Uterus (tissue), 4 donors: ENCODE data around the gene MYO9A. TPM values are rescaled to one million over a fixed set of nuclear protein-coding genes. Genes with fewer than 3 reads are reported as not detected.

Source experiments
- DNase-seq, 2 donors: peaks; one replicate each; pipeline ENCODE4 v3.0.0-alpha.2; 2019 to 2020
- H3K27ac ChIP-seq, 2 donors: fragments of 200-600 bp; sonication (generic); 1 replicate in 1 of 2; 2 replicates in 1 of 2; pipeline ENCODE4 v1.5.1; 2016 to 2018
- H3K27me3 ChIP-seq, 2 donors: fragments of 200-600 bp; sonication (generic); one replicate each; pipeline ENCODE4 v1.5.1; 2018 to 2019; ENCODE audit warnings: control low read depth in 1 of 2
- H3K36me3 ChIP-seq, 2 donors: fragments of 200-600 bp; sonication (generic); one replicate each; pipeline ENCODE4 v1.5.1; 2019; ENCODE audit warnings: control low read depth in 1 of 2
- H3K4me1 ChIP-seq, 2 donors: fragments of 200-600 bp; sonication (generic); one replicate each; pipeline ENCODE4 v1.5.1; 2018 to 2019; ENCODE audit warnings: control low read depth in 1 of 2
- H3K4me3 ChIP-seq, 2 donors: fragments of 200-600 bp; sonication (generic); 1 replicate in 1 of 2; 2 replicates in 1 of 2; pipeline ENCODE4 v1.5.1; 2018 to 2019; ENCODE audit warnings: mild to moderate bottlenecking in 1 of 2
- H3K9me3 ChIP-seq, 2 donors: fragments of 200-600 bp; sonication (generic); one replicate each; pipeline ENCODE4 v1.5.1; 2019; ENCODE audit warnings: control low read depth in 1 of 2
- CTCF ChIP-seq, 4 experiments: fragments of 200-600 bp in 2 of 4; fragments of 450-650 bp in 2 of 4; sonication (generic) in 2 of 4; IDR thresholded peaks; one replicate each; pipeline ENCODE4 v1.5.1; 2016 to 2019; ENCODE audit warnings: antibody characterized with exemption in 4 of 4, mild to moderate bottlenecking in 2 of 4, moderate library complexity in 1 of 4
- POLR2A ChIP-seq, 2 donors: fragments of 450-650 bp; IDR thresholded peaks; one replicate each; pipeline ENCODE4 v1.6.1; 2016; ENCODE audit warnings: antibody characterized with exemption in 2 of 2, mild to moderate bottlenecking in 1 of 2, moderate library complexity in 1 of 2
- intact Hi-C: fragments of 100-400 bp; cut with DNase I; formaldehyde crosslinking; loops from one replicate; pipeline ENCODE4 v1.15.1; 2023; ENCODE audit warnings: low total_unique reads
- small RNA-seq: library from RNA; depleted of rRNA; stranded (forward); fragments of <200 nt; gene quantifications from one replicate; pipeline ENCODE3, GENCODE V24; 2016
- total RNA-seq, 4 donors: library from RNA; depleted of rRNA in 3 of 4; stranded (reverse); fragments of >200 nt in 3 of 4; gene quantifications; one replicate each; pipeline versions ENCODE4 v1.1.0 to v1.2.4, GENCODE V29; 2014 to 2023
- donor health status: DM: yes; HTN: yes; CAD: no.

Gene MYO9A
- total RNA-seq, 4 donors from 2014 or later = 45.6 to 141 (median 90.0) TPM

- TF ChIP-seq POLR2A (IDR thresholded peaks at IDR 0.05) (no peak), CTCF (IDR thresholded peaks at IDR 0.05) (no peak)
- Histone ChIP-seq H3K4me1 (no peaks in the 10 kb centered on the region), H3K27ac (no peak overlapping the region), H3K9me3 (no peaks in the 10 kb centered on the region), H3K27me3 (no peaks in the 10 kb centered on the region), H3K36me3 (no peaks in the 10 kb centered on the region), H3K4me3 (no peak overlapping the region)
- intact Hi-C loops = no loop called here
- no peak for DNase-seq
These were observed 344.6 kb downstream of the MYO9A start for GRCh38 chr15:71773206-71773859.

Small RNA genes lying within 50 kb of the gene (small RNA-seq; reads per million reads assigned to genes)
- gene RNA5SP399 (not detected), gene RNU2-65P (not detected)

Other genes with a start within 250 kb of the MYO9A start
- 1 to 10 TPM in 3 of 4 donors, under 1 TPM in 1; 0.77 to 5.6 (median 3.5) TPM for gene SENP8, start 253 bp upstream of the MYO9A start, total RNA-seq
- 1 to 10 TPM in 1 of 4 donors, under 1 TPM in 1, not detected in 2; 0.67 to 4.1 TPM for gene GRAMD2A, start 79.6 kb upstream of the MYO9A start, total RNA-seq
- 100 to 1,000 TPM; 101 to 443 (median 191) TPM for gene PKM, start 113.0 kb upstream of the MYO9A start, total RNA-seq
- 100 to 1,000 TPM in 1 of 4 donors, 10 to 100 TPM in 3; 32.1 to 111 (median 55.6) TPM for gene PARP6, start 154.4 kb upstream of the MYO9A start, total RNA-seq
- gene CELF6, start 202.0 kb upstream of the MYO9A start, total RNA-seq = 10 to 100 TPM in 1 of 4 donors, 1 to 10 TPM in 3; 1.9 to 12.3 (median 5.6) TPM